ENCODE data around the gene GPR158.

The GPR158 gene

DNA sequence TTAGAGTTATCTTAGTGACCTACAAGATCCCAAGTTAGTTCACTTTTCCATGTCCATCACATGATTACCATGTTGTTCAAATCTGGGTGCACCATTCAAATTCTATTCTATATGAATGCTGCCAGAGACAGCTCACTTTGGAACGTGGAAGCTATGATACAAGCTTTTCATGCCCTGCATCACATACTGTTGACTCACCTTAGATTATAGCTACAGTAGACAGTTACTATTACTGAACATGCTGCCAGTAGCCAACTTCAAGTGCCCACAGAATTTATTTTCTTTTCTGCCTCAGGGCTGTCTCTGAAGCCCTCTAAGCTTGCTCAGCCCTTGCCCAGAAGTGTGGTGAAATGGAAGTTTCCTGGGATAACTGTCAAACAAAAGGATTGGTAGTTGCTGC is 231.1 kb downstream of the GPR158 start:
- DNase-seq (ENCODE audit: low read depth), result no peak

DNA sequence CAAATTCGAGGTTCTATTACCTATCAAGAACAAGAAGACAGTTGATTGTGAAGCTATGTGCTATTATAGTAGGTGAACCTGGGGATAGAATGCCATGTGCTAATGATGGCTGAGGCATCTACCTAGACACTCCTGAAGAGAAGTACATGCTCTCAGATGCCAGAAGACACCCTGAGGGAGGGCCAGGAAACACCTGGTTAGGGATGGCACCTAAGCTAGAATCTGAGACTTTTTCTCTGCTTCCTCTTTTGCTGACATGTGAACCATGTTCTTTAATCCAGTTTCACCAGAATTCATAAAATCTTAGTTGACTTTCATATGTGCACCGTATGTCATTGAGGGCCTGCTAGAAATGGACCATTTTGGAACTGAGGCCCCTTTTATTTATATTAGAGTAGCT is 242.8 kb downstream of the GPR158 start:
- no peak for DNase-seq (ENCODE audit: low read depth)

DNA sequence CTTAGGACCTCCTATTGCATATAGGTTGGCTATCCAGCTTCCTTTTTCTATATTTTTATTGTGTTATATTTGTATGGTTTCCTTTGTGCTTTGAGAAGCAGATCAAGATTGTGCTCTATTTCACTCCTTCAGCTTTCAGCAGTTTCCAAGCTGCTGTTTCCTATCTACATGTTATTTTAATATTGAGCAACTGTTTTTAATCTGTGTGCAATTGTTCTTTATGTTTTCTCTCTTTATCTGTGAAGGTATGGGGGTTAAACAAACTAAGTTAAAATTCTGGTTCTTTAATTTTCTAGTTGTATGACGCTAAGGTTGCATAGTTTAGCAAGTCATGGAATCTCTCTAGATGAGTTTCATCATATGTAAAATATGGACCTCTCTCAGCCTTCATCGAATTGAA is 251.0 kb downstream of the GPR158 start:
- no peak for DNase-seq (ENCODE audit: low read depth)

GRCh38 chr10:25436431-25436830 is 261.6 kb downstream of the GPR158 start:
- no peak for DNase-seq (ENCODE audit: low read depth)

GRCh38 chr10:25441270-25441669 is 266.5 kb downstream of the GPR158 start:
- no peak for DNase-seq (ENCODE audit: low read depth)

GRCh38 chr10:25444266-25444665 is 269.5 kb downstream of the GPR158 start:
- DNase-seq (ENCODE audit: low read depth), result no peak

DNA sequence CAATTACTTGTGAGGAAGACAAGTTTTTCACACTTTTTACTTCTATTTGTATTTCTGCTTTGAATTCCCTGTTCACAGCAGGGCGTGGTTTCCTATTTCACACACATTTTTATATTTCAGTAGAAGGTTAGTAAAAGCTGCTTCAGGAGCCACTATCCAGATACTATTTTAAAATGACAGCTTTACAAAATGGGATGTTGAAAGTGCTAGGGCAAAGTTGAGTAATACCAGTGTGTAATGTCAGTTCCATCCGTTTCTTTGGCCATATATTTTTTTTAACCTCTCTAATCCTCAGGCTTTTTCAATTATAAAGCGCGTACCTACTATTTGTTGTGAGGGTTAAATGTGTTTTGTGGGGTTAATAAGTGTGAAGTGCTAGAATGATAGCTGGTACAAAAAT is 276.6 kb downstream of the GPR158 start:
- no peak for DNase-seq (ENCODE audit: low read depth)

GRCh38 chr10:25453619-25454018 is 278.8 kb downstream of the GPR158 start:
- no peak for DNase-seq (ENCODE audit: low read depth)

DNA sequence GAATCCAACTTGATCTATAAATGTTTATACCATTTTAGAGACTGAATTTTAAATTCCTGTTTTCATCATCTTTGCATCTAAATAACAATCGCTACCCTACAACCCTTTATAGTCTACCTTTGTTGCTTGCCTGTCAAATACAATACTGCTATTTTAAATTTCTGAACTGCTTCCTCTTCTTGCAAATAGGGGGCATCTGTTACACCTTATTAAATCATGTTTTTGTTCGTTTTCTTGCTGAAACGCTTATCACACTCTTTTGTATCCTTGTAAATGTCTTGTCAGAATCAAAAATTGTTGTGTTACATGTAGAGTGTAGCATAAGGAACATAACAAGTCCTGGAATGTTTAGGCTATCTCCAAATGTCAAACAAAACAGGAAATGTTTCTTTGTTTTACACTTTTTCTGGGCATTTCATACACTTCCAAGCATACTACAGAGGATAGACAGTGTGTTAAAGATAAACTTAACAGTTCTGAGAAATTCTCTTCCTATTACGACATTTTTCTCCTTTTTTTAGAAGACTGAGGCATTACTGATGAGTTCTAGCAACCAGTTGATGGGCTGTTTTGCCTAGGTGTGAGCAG is 281.3 kb downstream of the GPR158 start:
- no peak for DNase-seq (ENCODE audit: low read depth)

DNA sequence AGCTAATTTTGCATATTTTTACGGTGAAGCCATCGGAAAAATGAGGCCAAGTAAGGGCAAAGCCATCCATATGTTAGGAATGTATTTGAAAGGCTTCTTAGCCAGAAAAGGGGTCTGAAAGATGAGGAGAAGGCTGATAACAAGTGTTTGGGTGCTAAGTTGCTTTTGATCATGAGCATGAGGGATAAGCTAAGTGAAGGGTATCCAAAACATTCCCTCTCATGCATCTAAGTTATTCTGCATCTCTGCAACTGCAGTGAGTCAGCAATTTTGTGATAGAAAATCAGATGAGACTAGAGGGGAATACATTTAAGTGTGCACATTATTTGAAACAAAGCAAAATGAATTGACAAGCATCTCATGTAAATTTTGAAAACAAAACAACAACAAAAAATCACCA is 282.8 kb downstream of the GPR158 start:
- no peak for DNase-seq (ENCODE audit: low read depth)

- DNase-seq (ENCODE audit: low read depth), result no peak
These were observed 291.0 kb downstream of the GPR158 start for GRCh38 chr10:25465582-25466372.

DNA sequence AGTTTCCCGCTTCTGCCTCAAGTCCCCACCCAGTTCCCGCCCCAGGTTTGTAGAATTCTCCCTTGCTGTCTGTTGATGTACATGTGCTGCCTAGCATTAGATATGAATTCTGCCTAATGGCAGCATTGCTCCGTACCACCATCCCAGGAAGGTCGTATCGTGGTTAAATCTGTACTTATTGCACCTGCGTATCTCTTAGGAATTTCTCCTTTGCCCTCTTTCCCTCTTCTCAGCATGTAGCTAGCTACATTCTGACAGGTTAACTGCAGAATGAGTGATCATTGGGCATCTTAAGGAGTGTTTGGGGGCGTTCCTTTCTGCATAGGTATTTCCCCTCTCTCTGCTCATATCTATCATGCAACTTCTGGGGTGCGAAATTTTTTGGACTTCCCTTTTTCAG is 293.1 kb downstream of the GPR158 start:
- DNase-seq (ENCODE audit: low read depth), result no peak

GRCh38 chr10:25481467-25481866 is 306.7 kb downstream of the GPR158 start:
- DNase-seq (ENCODE audit: low read depth), result no peak

DNA sequence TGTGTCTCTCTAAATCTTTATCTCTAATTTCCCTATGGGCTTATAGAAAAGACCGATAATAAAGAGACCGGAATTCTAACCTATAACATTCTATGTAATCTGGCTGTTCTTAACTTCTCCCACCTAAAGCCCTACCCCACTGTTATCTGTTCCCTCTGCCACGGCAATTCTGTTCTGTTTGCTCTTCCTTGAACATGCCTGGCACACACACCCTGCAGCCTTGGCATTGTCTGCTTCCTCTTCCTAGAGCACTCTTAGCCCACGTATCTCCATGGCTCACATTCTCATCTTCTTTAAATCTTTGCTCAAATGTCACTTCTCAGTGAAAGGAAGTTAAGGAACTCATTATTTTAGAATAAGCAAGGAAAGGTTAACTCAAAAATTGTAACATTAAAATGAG is 309.2 kb downstream of the GPR158 start:
- DNase-seq (ENCODE audit: low read depth), result no peak

- no peak for DNase-seq (ENCODE audit: low read depth)
These were observed 312.5 kb downstream of the GPR158 start for GRCh38 chr10:25487266-25487665.

DNA sequence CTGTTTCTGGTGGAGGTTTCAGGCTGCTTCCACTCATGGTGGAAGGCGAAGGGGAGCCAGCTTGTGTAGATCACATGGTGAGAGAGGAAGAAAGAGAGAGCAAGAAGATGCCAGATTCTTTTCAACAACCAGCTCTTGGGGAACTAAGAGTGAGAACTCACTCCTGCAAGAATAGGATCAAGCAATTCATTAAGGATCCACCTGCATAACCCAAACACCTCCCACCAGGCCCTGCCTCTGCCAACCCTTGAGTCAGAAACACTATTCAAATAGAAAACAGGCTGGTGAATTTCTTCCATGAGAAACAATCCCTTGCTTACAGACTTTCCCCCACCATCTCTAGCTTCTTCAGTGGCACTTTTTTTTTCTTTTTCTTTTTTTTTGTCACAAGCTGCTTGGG is 317.2 kb downstream of the GPR158 start:
- no peak for DNase-seq (ENCODE audit: low read depth)

- no peak for DNase-seq (ENCODE audit: low read depth)
These were observed 317.9 kb downstream of the GPR158 start for GRCh38 chr10:25492680-25493079.

DNA sequence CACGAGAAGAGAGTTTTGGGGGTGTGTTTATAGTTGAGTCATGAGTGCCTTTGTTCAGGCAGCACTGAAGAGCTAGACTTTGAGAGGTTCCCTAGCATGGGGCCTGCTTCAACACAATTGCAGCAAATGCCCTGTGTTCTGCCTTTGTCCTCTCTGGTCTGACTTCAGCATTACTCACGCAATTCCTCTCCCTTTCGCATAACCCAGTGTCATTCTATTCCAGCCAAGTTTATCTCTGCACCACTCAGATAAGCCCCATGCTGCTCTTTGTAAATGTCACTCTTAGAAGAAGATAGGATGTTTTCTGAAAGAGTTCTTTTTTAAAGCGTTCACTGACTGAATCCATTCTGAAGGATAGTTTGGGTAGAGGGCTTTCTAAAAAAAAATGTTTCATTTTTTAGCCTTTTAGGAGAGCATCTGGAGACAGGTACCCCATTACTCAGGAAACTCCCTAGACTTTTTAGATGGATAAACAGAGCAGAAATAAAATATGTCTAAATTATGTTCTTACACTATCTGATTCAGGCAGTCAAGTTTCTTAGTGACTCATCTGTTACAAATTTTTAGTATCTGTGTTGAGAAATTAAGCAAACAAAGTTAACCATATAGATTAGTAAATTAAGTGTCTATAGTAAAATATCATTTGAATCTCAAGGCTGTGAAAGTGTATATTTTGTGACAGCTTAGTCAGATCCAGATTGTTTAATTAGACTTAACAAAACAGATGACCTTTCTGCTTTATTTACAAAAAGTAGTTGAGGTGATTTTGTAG is 318.5 kb downstream of the GPR158 start:
- no peak for DNase-seq (ENCODE audit: low read depth)

GRCh38 chr10:25497246-25497645 is 322.4 kb downstream of the GPR158 start:
- no peak for DNase-seq (ENCODE audit: low read depth)

GRCh38 chr10:25498645-25499044 is 323.8 kb downstream of the GPR158 start:
- no peak for DNase-seq (ENCODE audit: low read depth)

DNA sequence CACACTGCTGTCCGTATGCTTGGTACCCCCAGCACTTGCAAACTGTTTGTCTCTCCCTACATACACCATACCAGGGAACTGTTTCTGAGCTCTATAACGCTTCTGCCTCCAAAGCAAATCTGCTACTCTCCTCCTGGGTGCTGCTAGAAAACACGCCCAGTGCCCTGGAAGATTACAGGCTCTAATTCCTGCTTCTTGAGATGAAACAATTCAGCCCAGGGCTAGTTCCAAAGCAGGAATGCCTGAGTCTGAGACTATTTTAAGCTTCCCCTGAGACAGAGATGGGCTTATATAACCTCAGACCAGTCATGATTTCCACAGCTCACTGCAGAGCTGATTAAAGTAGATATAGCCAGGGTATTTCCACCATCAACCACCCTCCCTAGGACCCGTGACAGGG is 327.1 kb downstream of the GPR158 start:
- DNase-seq (ENCODE audit: low read depth), result no peak

DNA sequence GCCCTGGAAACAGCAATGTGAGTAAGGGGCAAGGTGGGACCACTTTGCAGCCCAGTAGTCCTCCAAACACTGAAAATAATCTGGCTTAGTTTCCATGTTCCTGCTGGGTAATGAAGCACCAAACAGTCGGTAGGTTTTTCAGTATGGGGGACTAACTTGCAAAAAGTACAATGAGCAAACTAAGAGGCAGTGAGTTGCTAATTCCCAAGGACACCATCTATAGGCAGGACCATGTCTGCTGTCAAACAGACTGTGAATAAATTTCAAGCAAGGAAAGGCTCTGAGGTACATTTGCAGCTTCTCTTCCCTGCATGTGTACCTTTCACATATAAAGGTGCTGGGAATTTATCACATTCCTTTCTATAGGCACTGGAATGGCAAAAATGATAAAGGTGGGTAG is 327.7 kb downstream of the GPR158 start:
- no peak for DNase-seq (ENCODE audit: low read depth)

GRCh38 chr10:25504306-25504705 is 329.5 kb downstream of the GPR158 start:
- DNase-seq (ENCODE audit: low read depth), result no peak

Measured in stimulated activated CD8-positive, alpha-beta memory T cell treated with anti-CD3 and anti-CD28 coated beads, Interleukin-15, amount 100 ng/mL, for 24 hours (primary cell).